ENCODE measurements around the gene CDK5RAP3. TPM values are rescaled to one million over a fixed set of nuclear protein-coding genes. Genes with fewer than 3 reads are reported as not detected.
A peak's percentile ranks its signal among the peaks of the same experiment; 100 is the strongest.

Gene CDK5RAP3
- total and polyA plus RNA-seq, 2 of the 13 experiments (the other 11 are each of a cell fraction or from before 2014, with no cell fraction given) = 128 to 154 TPM

GRCh38 chr17:47952171-47953021 is 18.5 kb upstream of the CDK5RAP3 start (continued):
- TF ChIP-seq, protein P1, sequence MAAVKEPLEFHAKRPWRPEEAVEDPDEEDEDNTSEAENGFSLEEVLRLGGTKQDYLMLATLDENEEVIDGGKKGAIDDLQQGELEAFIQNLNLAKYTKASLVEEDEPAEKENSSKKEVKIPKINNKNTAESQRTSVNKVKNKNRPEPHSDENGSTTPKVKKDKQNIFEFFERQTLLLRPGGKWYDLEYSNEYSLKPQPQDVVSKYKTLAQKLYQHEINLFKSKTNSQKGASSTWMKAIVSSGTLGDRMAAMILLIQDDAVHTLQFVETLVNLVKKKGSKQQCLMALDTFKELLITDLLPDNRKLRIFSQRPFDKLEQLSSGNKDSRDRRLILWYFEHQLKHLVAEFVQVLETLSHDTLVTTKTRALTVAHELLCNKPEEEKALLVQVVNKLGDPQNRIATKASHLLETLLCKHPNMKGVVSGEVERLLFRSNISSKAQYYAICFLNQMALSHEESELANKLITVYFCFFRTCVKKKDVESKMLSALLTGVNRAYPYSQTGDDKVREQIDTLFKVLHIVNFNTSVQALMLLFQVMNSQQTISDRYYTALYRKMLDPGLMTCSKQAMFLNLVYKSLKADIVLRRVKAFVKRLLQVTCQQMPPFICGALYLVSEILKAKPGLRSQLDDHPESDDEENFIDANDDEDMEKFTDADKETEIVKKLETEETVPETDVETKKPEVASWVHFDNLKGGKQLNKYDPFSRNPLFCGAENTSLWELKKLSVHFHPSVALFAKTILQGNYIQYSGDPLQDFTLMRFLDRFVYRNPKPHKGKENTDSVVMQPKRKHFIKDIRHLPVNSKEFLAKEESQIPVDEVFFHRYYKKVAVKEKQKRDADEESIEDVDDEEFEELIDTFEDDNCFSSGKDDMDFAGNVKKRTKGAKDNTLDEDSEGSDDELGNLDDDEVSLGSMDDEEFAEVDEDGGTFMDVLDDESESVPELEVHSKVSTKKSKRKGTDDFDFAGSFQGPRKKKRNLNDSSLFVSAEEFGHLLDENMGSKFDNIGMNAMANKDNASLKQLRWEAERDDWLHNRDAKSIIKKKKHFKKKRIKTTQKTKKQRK (IDR thresholded peaks at IDR 0.05; ENCODE audit: low read length) = no peak
- TF ChIP-seq DRAP1 (CRISPR knock-in tag; IDR thresholded peaks at IDR 0.05) (0 out of 2 replicates have a peak, but pooled peaks have one; percentile 22), NONO (IDR thresholded peaks at IDR 0.05) (no peak), NONO (CRISPR knock-in tag; conservative IDR thresholded peaks at IDR 0.05) (peak; percentile 58; the same call in 1 of the 2 replicates), MEIS1 (CRISPR knock-in tag; IDR thresholded peaks at IDR 0.05; ENCODE audit: borderline replicate concordance) (peak; percentile 94; the same call in 1 of the 2 replicates), RFX5 (IDR thresholded peaks at IDR 0.05; ENCODE audit: low read depth, low read length) (no peak), PHB2 (IDR thresholded peaks at IDR 0.05; ENCODE audit: partially characterized antibody) (no peak), KDM1A (CRISPR knock-in tag; IDR thresholded peaks at IDR 0.05) (no peak), ZNF660 (CRISPR knock-in tag; IDR thresholded peaks at IDR 0.05; ENCODE audit: borderline replicate concordance, low read depth) (no peak), POLR2AphosphoS2 (IDR thresholded peaks at IDR 0.05; ENCODE audit: low read depth, low read length) (no peak), ZNF432 (CRISPR knock-in tag; IDR thresholded peaks at IDR 0.05; ENCODE audit: borderline replicate concordance) (no peak), KDM2A (CRISPR knock-in tag; IDR thresholded peaks at IDR 0.05; ENCODE audit: borderline replicate concordance, low read depth) (peak; percentile 43; the same call in 1 of the 2 replicates), PRDM10 (CRISPR knock-in tag; IDR thresholded peaks at IDR 0.05; ENCODE audit: low read depth) (0 out of 2 replicates have a peak, but pooled peaks have one; percentile 8)
- TF ChIP-seq, protein P2, sequence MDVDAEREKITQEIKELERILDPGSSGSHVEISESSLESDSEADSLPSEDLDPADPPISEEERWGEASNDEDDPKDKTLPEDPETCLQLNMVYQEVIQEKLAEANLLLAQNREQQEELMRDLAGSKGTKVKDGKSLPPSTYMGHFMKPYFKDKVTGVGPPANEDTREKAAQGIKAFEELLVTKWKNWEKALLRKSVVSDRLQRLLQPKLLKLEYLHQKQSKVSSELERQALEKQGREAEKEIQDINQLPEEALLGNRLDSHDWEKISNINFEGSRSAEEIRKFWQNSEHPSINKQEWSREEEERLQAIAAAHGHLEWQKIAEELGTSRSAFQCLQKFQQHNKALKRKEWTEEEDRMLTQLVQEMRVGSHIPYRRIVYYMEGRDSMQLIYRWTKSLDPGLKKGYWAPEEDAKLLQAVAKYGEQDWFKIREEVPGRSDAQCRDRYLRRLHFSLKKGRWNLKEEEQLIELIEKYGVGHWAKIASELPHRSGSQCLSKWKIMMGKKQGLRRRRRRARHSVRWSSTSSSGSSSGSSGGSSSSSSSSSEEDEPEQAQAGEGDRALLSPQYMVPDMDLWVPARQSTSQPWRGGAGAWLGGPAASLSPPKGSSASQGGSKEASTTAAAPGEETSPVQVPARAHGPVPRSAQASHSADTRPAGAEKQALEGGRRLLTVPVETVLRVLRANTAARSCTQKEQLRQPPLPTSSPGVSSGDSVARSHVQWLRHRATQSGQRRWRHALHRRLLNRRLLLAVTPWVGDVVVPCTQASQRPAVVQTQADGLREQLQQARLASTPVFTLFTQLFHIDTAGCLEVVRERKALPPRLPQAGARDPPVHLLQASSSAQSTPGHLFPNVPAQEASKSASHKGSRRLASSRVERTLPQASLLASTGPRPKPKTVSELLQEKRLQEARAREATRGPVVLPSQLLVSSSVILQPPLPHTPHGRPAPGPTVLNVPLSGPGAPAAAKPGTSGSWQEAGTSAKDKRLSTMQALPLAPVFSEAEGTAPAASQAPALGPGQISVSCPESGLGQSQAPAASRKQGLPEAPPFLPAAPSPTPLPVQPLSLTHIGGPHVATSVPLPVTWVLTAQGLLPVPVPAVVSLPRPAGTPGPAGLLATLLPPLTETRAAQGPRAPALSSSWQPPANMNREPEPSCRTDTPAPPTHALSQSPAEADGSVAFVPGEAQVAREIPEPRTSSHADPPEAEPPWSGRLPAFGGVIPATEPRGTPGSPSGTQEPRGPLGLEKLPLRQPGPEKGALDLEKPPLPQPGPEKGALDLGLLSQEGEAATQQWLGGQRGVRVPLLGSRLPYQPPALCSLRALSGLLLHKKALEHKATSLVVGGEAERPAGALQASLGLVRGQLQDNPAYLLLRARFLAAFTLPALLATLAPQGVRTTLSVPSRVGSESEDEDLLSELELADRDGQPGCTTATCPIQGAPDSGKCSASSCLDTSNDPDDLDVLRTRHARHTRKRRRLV (CRISPR knock-in tag; IDR thresholded peaks at IDR 0.05) = no peak
